GM23248 (cell line): Measurements from ENCODE around the gene VKORC1L1. TPM values are rescaled to one million over a fixed set of nuclear protein-coding genes. Genes with fewer than 3 reads are reported as not detected.

Experiments used
- DNase-seq: peaks from one replicate; pipeline ENCODE4 v3.0.0-alpha.2; 2015
- H2AFZ ChIP-seq: fragments of 200-600 bp; sonication (generic); 2 replicates; pipeline ENCODE4 v1.6.1; 2016; ENCODE audit warnings: antibody characterized with exemption
- H3F3A ChIP-seq: fragments of 200-600 bp; sonication (generic); 2 replicates; pipeline ENCODE4 v1.6.1; 2016; ENCODE audit warnings: mild to moderate bottlenecking, antibody characterized with exemption, mixed run types; ENCODE audit not compliant: insufficient read depth
- H3K27ac ChIP-seq: fragments of 200-600 bp; sonication (generic); 2 replicates; pipeline ENCODE4 v1.5.1; 2016; ENCODE audit warnings: mild to moderate bottlenecking
- H3K27me3 ChIP-seq: fragments of 200-600 bp; sonication (generic); replicated peaks from 2 replicates; pipeline ENCODE4 v1.6.1; 2016; ENCODE audit warnings: mild to moderate bottlenecking; ENCODE audit not compliant: insufficient read depth
- H3K36me3 ChIP-seq: fragments of 200-600 bp; sonication (generic); 2 replicates; pipeline ENCODE4 v1.6.1; 2016; ENCODE audit warnings: low read depth, mild to moderate bottlenecking
- H3K4me1 ChIP-seq: fragments of 200-600 bp; sonication (generic); 2 replicates; pipeline ENCODE4 v1.6.1; 2016; ENCODE audit warnings: mild to moderate bottlenecking; ENCODE audit not compliant: insufficient read depth
- H3K4me2 ChIP-seq: fragments of 200-600 bp; sonication (generic); one replicate; pipeline ENCODE4 v1.6.1; 2016; ENCODE audit warnings: mild to moderate bottlenecking; ENCODE audit not compliant: unreplicated experiment
- H3K4me3 ChIP-seq: fragments of 200-600 bp; sonication (generic); 2 replicates; pipeline ENCODE4 v1.5.1; 2016; ENCODE audit warnings: mild to moderate bottlenecking
- H3K79me2 ChIP-seq: fragments of 200-600 bp; sonication (generic); 2 replicates; pipeline ENCODE4 v1.6.1; 2016; ENCODE audit warnings: mild to moderate bottlenecking; ENCODE audit not compliant: insufficient read depth
- H3K9ac ChIP-seq: fragments of 200-600 bp; sonication (generic); 2 replicates; pipeline ENCODE4 v1.6.1; 2016; ENCODE audit warnings: mild to moderate bottlenecking
- H3K9me2 ChIP-seq: fragments of 200-600 bp; sonication (generic); 2 replicates; pipeline ENCODE4 v1.6.1; 2016; ENCODE audit warnings: mixed run types, mild to moderate bottlenecking, moderate library complexity; ENCODE audit not compliant: insufficient read depth
- H3K9me3 ChIP-seq: fragments of 200-600 bp; sonication (generic); one replicate; pipeline ENCODE4 v1.6.1; 2017; ENCODE audit warnings: low read depth
- H4K20me1 ChIP-seq: fragments of 200-600 bp; sonication (generic); 2 replicates; pipeline ENCODE4 v1.6.0; 2016; ENCODE audit not compliant: insufficient read depth
- EZH2 ChIP-seq: fragments of 200-600 bp; sonication (generic); IDR thresholded peaks from 2 replicates; pipeline ENCODE4 v1.6.1; 2018; ENCODE audit warnings: antibody characterized with exemption, mild to moderate bottlenecking; ENCODE audit not compliant: insufficient read depth, poor library complexity, severe bottlenecking
- EZH2phosphoT487 ChIP-seq: fragments of 200-600 bp; sonication (generic); IDR thresholded peaks from 2 replicates; pipeline ENCODE4 v1.6.1; 2018; ENCODE audit warnings: antibody characterized with exemption, moderate library complexity, mild to moderate bottlenecking, low read depth; ENCODE audit not compliant: insufficient read depth
- WGBS, 2 experiments: methylation state at CpG; one replicate each; pipeline ENCODE4 v1.1.6; 2015 to 2017; ENCODE audit warnings: low lambda C conversion rate in 2 of 2, low coverage in 1 of 2; ENCODE audit errors: missing lambda C conversion rate in 2 of 2; 5-methylcytosine and 5-hydroxymethylcytosine counted together
- in situ Hi-C: fragments of 300-500 bp; cut with MboI; formaldehyde crosslinking; loops from 2 replicates; pipeline ENCODE4 v1.15.0; 2020
- polyA plus RNA-seq: library from polyadenylated mRNA; unstranded; fragments of >200 nt; fragmentation: Nextera tagmentation; extraction: Ambion mirVana; gene quantifications from 2 replicates; pipeline ENCODE4 v1.2.1, GENCODE V29; 2016
- total RNA-seq: library from RNA; depleted of rRNA; stranded (reverse); fragments of >200 nt; shearing (Covaris generic); gene quantifications from 2 replicates; pipeline ENCODE4 v1.2.3, GENCODE V29; 2014

The VKORC1L1 gene
- total and polyA plus RNA-seq, 2 experiments from 2014 or later, result 20.0 to 22.0 TPM

DNA sequence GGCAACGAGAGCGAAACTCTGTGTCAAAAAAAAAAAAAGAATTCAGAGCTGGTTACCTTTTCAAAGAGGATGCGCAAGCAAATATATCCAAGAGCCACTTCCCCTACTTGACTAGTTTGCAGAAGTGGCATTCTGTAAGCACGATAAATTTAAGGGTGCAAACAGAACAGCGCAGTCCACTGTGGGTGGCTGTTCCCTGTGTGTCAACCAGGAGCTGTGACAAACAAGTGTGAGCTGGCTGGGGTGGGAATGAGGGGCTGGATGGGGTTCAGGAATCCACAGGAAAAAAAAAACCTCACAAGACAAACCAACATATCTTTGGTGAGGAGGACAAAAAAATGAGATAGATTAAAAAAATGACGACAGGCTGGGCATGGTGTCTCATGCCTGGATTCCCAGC lies 93.3 kb downstream of the VKORC1L1 start:
- no peak for DNase-seq
- in situ Hi-C loops, result no loop called here
- Histone ChIP-seq H3K79me2 (no peaks in the 10 kb centered on the region), H3K9me3 (no peaks in the 10 kb centered on the region), H3F3A (no peaks in the 10 kb centered on the region), H3K9ac (no peak overlapping the region), H3K4me1 (no peaks in the 10 kb centered on the region), H3K27ac (no peak overlapping the region), H3K4me3 (no peak overlapping the region), H3K27me3 (no peaks in the 10 kb centered on the region), H2AFZ (no peak overlapping the region), H3K9me2 (no peaks in the 10 kb centered on the region), H4K20me1 (no peaks in the 10 kb centered on the region), H3K4me2 (no peak overlapping the region), H3K36me3 (peaks cover 7% of the 10 kb centered on the region; the same call in 1 of the 2 replicates)
- TF ChIP-seq EZH2 (no peak), EZH2phosphoT487 (no peak)
- WGBS, 2 experiments, result 88 to 90% methylated on average over 6 of the region's 6 CpGs

DNA sequence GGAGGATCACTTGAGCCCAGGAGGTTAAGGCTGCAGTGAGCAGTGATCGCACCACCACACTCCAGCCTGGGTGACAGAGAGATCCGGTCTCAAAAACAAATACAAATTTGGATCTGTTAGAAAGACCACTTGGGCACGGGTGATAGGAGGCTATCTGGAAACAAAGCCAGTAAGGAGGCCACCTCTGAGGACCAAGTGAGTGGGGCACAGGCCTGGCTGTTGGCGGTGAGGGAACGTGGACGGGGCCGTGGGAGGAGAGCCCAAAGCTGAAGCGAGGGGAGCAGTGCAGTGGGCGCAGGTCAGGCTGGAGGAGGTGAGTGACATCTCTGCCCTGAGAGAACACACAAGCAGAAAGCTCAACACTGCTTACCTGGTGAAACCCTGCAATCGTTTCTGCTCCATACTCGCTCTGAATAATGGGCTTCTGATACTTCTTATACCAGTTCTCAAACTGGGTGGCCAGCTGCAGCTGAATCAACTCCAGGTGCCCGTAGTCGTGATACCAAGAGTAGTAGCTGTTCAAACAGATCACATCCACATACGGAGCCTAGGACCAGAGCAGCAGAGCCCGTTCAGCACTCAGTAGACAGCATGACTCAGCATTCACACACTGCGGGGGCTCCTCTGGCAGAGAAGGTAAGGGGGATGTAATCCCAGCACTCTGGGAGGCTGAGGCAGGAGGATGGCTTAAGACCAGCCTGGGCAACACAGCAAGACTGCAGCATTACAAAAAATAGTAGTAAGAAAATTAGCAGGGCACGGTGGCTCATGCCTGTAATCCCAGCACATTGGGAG lies 94.7 kb downstream of the VKORC1L1 start:
- no peaks in the 10 kb centered on the region for H3K4me1 ChIP-seq
- no peaks in the 10 kb centered on the region for H4K20me1 ChIP-seq
- DNase-seq, result no peak
- H3F3A ChIP-seq, result no peaks in the 10 kb centered on the region
- 88 to 92% methylated on average over 17 of the region's 17 CpGs for WGBS, 2 experiments
- no peaks in the 10 kb centered on the region for H3K79me2 ChIP-seq
- H3K9ac ChIP-seq, result no peak overlapping the region
- no peak overlapping the region for H3K27ac ChIP-seq
- no peaks in the 10 kb centered on the region for H3K27me3 ChIP-seq
- no peak overlapping the region for H2AFZ ChIP-seq
- H3K4me3 ChIP-seq, result no peak overlapping the region
- H3K9me3 ChIP-seq, result no peaks in the 10 kb centered on the region
- peaks cover 7% of the 10 kb centered on the region; the same call in 1 of the 2 replicates for H3K36me3 ChIP-seq
- no peak overlapping the region for H3K4me2 ChIP-seq
- no peaks in the 10 kb centered on the region for H3K9me2 ChIP-seq
- TF ChIP-seq EZH2, result no peak
- no peak for TF ChIP-seq EZH2phosphoT487
- in situ Hi-C loops, result no loop called here

DNA sequence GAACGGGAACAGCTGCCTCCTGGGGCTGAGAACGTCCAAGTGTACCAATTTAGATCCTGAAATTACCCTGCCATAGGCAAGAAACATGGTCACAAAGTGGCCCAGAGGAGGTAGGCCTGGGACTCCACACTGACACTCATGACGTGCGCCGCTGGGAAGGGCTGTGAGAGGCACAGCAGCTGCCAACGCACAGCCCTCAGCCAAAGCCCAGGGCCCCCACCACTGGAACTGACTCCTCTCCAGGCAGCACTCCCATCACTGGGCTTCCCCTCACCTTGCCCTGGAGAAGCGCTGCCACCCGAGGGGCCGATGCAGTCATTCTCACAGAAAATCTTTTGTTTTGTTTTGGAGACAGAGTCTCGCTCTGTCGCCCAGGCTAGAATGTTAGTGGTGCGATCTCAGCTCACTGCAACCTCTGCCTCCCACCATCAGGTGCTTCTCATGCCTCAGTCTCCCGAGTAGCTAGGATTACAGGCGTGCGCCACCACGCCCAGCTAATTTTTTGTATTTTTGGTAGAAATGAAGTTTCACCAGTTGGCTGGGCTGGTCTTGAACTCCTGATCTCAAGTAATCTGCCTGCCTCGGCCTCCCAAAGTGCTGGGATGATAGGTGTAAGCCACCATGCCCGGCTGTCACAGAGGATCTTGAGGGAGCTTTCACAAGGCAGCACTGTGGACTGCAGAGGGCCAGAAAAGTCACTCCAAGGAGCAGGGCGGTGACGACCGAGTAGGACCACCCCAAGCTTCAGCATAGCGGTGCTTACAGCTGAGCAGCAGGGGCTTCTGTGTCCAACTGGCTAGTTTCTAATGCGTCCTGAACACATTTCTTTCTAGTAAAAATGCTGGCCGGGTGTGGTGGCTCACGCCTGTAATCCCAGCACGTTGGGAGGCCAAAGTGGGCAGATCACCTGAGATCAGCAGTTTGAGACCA lies 95.6 kb downstream of the VKORC1L1 start:
- Histone ChIP-seq H3K4me3 (no peak overlapping the region), H3K36me3 (peaks cover 7% of the 10 kb centered on the region; the same call in 1 of the 2 replicates), H3K9me3 (no peaks in the 10 kb centered on the region), H4K20me1 (no peaks in the 10 kb centered on the region), H2AFZ (no peak overlapping the region), H3K79me2 (no peaks in the 10 kb centered on the region), H3K27me3 (no peaks in the 10 kb centered on the region), H3K9me2 (no peaks in the 10 kb centered on the region), H3K4me2 (no peak overlapping the region), H3F3A (no peaks in the 10 kb centered on the region), H3K4me1 (no peaks in the 10 kb centered on the region), H3K27ac (no peak overlapping the region), H3K9ac (no peak overlapping the region)
- WGBS, 2 experiments, result 95% methylated on average over 25 to 26 of the region's 26 CpGs
- DNase-seq, result no peak
- TF ChIP-seq EZH2phosphoT487 (no peak), EZH2 (no peak)
- in situ Hi-C loops, result no loop called here

DNA sequence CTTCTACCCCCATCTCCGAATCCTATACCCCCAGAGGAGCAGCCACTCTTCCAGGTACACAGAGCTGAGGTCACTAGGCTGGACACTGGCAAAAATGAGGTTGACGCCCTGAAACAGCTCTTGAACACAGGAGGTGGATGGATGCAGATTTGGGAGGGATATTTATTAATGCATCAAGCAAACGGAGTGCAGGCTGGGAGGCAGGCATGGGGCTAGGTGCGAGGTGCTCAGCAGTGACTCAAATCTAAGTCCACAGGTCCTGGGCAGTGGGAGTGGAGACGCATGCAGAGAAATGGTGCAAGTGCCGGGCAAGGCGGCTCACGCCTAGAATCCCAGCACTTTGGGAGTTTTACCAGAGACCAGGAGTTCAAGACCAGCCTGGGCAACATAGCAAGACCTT lies 98.1 kb downstream of the VKORC1L1 start:
- H3K9me3 ChIP-seq, result no peaks in the 10 kb centered on the region
- DNase-seq, result no peak
- H2AFZ ChIP-seq, result no peak overlapping the region
- TF ChIP-seq EZH2 (no peak), EZH2phosphoT487 (no peak)
- no peak overlapping the region for H3K4me2 ChIP-seq
- no peaks in the 10 kb centered on the region for H4K20me1 ChIP-seq
- no peaks in the 10 kb centered on the region; the same call in 1 of the 2 replicates for H3K36me3 ChIP-seq
- no peaks in the 10 kb centered on the region for H3K4me1 ChIP-seq
- no peaks in the 10 kb centered on the region for H3K9me2 ChIP-seq
- in situ Hi-C loops, result no loop called here
- 91 to 96% methylated on average over 8 of the region's 8 CpGs for WGBS, 2 experiments
- H3K79me2 ChIP-seq, result no peaks in the 10 kb centered on the region
- no peak overlapping the region for H3K4me3 ChIP-seq
- no peaks in the 10 kb centered on the region for H3F3A ChIP-seq
- H3K27ac ChIP-seq, result no peak overlapping the region
- no peak overlapping the region for H3K9ac ChIP-seq
- H3K27me3 ChIP-seq, result no peaks in the 10 kb centered on the region
